Measurements from ENCODE around the gene POGLUT2.

DNA sequence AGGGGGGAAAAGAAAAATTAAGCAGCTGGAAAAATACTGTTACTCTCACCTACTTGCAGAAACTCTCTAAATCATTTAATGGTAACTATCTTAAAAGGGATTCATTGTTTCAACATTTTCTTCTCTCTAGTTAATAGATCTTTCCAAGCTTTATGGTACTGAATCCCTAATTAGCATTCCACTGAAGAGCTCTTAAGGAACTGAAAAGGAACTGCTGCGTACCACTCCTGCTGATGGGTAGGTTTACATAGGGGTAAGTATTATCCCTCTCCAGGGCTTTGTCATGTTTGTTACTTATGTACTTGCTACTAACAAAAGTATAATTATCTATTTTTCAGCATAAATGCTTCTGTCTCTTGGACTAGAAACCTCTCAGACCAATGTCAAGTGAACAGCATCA, 37.7 kb downstream of the POGLUT2 start:
- TF ChIP-seq, protein P1, sequence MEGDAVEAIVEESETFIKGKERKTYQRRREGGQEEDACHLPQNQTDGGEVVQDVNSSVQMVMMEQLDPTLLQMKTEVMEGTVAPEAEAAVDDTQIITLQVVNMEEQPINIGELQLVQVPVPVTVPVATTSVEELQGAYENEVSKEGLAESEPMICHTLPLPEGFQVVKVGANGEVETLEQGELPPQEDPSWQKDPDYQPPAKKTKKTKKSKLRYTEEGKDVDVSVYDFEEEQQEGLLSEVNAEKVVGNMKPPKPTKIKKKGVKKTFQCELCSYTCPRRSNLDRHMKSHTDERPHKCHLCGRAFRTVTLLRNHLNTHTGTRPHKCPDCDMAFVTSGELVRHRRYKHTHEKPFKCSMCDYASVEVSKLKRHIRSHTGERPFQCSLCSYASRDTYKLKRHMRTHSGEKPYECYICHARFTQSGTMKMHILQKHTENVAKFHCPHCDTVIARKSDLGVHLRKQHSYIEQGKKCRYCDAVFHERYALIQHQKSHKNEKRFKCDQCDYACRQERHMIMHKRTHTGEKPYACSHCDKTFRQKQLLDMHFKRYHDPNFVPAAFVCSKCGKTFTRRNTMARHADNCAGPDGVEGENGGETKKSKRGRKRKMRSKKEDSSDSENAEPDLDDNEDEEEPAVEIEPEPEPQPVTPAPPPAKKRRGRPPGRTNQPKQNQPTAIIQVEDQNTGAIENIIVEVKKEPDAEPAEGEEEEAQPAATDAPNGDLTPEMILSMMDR (IDR thresholded peaks at IDR 0.05) = no peak
- TF ChIP-seq POLR2A (IDR thresholded peaks at IDR 0.05) = no peak
